Ishikawa (cell line): ENCODE results near the gene DUSP16.

Source experiments
- CEBPB ChIP-seq: IDR thresholded peaks from 2 replicates; pipeline ENCODE4 v1.6.1; 2012
- CREB1 ChIP-seq: IDR thresholded peaks from 2 replicates; pipeline ENCODE4 v1.6.1; 2012; ENCODE audit warnings: low read depth
- EGR1 ChIP-seq: IDR thresholded peaks from 2 replicates; pipeline ENCODE4 v1.6.1; 2012
- EP300 ChIP-seq: IDR thresholded peaks from 2 replicates; pipeline ENCODE4 v1.6.1; 2012; ENCODE audit warnings: borderline replicate concordance
- FOXM1 ChIP-seq: IDR thresholded peaks from 2 replicates; pipeline ENCODE4 v1.6.1; 2012; ENCODE audit warnings: low read depth, borderline replicate concordance
- MAX ChIP-seq: IDR thresholded peaks from 2 replicates; pipeline ENCODE4 v1.6.1; 2012
- NFIC ChIP-seq: IDR thresholded peaks from 2 replicates; pipeline ENCODE4 v1.6.1; 2012
- RAD21 ChIP-seq: IDR thresholded peaks from 2 replicates; pipeline ENCODE4 v1.6.1; 2012; ENCODE audit warnings: low read depth
- REST ChIP-seq: IDR thresholded peaks from 2 replicates; pipeline ENCODE4 v1.6.1; 2012; ENCODE audit warnings: low read depth, mild to moderate bottlenecking
- TAF1 ChIP-seq: IDR thresholded peaks from 2 replicates; pipeline ENCODE4 v1.6.1; 2012; ENCODE audit warnings: low read depth, mild to moderate bottlenecking
- TCF12 ChIP-seq: IDR thresholded peaks from 2 replicates; pipeline ENCODE4 v1.6.1; 2012; ENCODE audit warnings: low read depth
- TEAD4 ChIP-seq: IDR thresholded peaks from 2 replicates; pipeline ENCODE4 v1.6.1; 2012
- USF1 ChIP-seq: IDR thresholded peaks from 2 replicates; pipeline ENCODE4 v1.6.1; 2012
- YY1 ChIP-seq: IDR thresholded peaks from 2 replicates; pipeline ENCODE4 v1.6.1; 2012; ENCODE audit warnings: low read depth
- ZBTB7A ChIP-seq: IDR thresholded peaks from 2 replicates; pipeline ENCODE4 v1.6.1; 2012; ENCODE audit warnings: low read depth

DUSP16 gene

GRCh38 chr12:12528361-12529270, 34.0 kb downstream of the DUSP16 start:
- TF ChIP-seq MAX: no peak
- no peak for TF ChIP-seq TCF12
- no peak for TF ChIP-seq TAF1
- no peak for TF ChIP-seq RAD21
- no peak for TF ChIP-seq USF1
- no peak for TF ChIP-seq EGR1
- TF ChIP-seq EP300: no peak
- no peak for TF ChIP-seq YY1
- TF ChIP-seq CEBPB: no peak
- no peak for TF ChIP-seq CREB1
- TF ChIP-seq TEAD4: no peak
- TF ChIP-seq REST: no peak
- no peak for TF ChIP-seq ZBTB7A
- TF ChIP-seq FOXM1: no peak
- TF ChIP-seq NFIC: no peak

- TF ChIP-seq YY1: no peak
Measured at GRCh38 chr12:12527820-12528296, 34.8 kb downstream of the DUSP16 start.

- no peak for TF ChIP-seq YY1
- TF ChIP-seq USF1: no peak
- no peak for TF ChIP-seq MAX
- TF ChIP-seq FOXM1: no peak
Measured at GRCh38 chr12:12524128-12524527, 38.5 kb downstream of the DUSP16 start.

GRCh38 chr12:12523229-12523628, 39.4 kb downstream of the DUSP16 start:
- TF ChIP-seq REST (no peak), TCF12 (no peak), CEBPB (no peak), ZBTB7A (no peak), MAX (no peak), FOXM1 (no peak), NFIC (no peak), YY1 (no peak), EP300 (no peak), TAF1 (no peak), CREB1 (no peak), RAD21 (no peak), EGR1 (no peak), TEAD4 (no peak), USF1 (no peak)

GRCh38 chr12:12521888-12522287, 40.8 kb downstream of the DUSP16 start:
- no peak for TF ChIP-seq CEBPB
- TF ChIP-seq NFIC: no peak
- TF ChIP-seq REST: no peak
- TF ChIP-seq USF1: no peak
- no peak for TF ChIP-seq RAD21
- TF ChIP-seq ZBTB7A: no peak
